Middle frontal gyrus (tissue), 1 donor: ENCODE data around the gene SFT2D1.

Source experiments
- DNase-seq: peaks from one replicate; pipeline ENCODE4 v3.0.0-alpha.2; 2015; ENCODE audit warnings: low spot score; ENCODE audit errors: extremely low spot score

The SFT2D1 gene

DNA sequence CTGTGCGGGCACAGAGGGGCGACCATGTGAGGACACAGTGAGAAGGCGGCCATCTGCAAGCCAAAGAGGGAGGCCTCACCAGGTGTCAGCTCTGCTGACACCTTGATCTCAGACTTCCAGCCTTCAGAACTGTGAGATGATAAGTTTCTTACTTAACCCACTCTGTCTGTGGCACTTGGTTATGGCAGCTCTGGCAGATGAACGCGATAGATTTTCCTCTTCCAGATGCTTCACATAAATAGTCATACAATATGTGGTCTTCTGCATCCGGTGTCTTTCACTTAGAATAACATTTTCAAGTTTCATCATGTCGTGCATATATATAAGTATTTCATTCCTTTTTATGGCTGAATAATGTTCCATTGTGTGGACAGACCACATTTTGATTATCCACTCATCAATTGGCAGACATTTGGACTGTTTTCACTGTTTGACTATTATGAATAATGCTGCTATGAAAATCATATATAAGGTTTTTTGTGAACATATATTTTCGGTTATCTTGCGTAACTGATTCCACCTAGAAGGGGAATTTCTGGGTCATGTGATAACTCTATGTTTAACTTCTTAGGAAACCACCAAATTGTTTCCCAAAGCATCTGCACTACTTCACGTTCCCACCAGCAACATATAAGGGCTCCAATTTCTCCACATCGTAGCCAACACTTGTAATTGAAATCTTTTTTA is 64.3 kb downstream of the SFT2D1 start:
- no peak for DNase-seq

DNA sequence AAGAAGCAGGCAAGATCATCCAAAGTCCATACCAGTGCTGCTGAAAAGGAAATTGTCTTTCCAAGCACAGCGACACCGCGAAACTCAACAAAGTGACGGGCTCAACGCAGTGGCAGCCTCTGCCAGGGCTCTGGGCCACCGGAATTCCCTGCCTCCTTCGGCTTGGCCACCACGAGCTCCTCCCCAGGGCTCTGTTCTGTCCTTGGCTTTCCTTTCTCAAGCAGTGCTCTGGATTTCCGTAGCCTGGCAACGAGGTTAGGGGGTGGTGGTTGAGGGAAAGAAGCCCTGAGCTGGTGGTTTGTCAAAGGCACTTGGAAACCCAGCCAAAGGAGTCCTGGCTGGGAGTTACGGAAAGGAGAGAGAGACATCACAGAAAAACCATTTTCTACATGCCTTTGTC is 65.3 kb downstream of the SFT2D1 start:
- peak; percentile 62 for DNase-seq

GRCh38 chr6:166275714-166276166 is 66.6 kb downstream of the SFT2D1 start:
- DNase-seq: no peak

- DNase-seq: no peak
Measured at GRCh38 chr6:166274739-166275370, 67.5 kb downstream of the SFT2D1 start.

- no peak for DNase-seq
Measured at GRCh38 chr6:166274163-166274562, 68.2 kb downstream of the SFT2D1 start.

- DNase-seq: no peak
Measured at GRCh38 chr6:166271376-166271765, 71.0 kb downstream of the SFT2D1 start.

DNA sequence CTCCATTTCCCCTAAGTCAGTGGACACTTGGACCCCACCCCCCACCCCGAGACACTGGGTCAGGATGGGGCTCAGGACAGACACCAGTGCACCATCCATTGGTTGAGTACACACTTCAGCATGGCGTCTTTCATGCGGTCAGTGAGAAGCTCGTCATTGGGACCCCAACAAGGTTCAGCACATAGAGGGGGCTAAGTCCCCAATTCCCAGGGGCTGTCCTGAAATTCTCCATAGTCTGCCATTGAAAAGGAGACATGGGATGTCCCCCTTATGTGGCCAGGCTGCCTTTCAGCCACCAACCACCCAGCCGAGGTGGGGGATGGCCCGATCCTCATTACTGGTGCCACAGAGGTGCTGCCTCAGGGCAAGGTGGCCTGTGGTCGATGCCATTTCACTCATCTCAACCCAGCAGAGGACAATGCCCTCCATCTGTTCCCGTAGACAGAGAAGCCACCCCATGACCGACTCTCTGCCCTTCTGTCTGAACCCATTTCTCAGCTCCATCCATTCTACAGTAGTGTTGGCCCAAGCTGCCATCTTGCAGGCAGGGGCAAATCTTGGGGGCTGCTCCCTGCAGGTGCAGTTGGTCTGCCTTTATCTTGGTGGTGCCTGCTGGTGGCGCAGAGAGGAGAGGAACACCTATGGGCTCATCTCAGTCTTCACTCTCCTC is 71.5 kb downstream of the SFT2D1 start:
- no peak for DNase-seq
